Measurements from ENCODE around the gene RTEL1.
"Not testable (repeated sequence)": the region's sequence is repeated elsewhere in the genome, so short reads cannot be mapped to it uniquely, and the experiment has no call there.

RTEL1 gene

GRCh38 chr20:63671695-63672094, 13.6 kb downstream of the RTEL1 start:
- not testable (repeated sequence) for DNase-seq

- no peak for DNase-seq
Measured at GRCh38 chr20:63672666-63673065, 14.6 kb downstream of the RTEL1 start.

- no peak for DNase-seq
Measured at GRCh38 chr20:63673951-63674350, 15.8 kb downstream of the RTEL1 start.

- no peak for DNase-seq
Measured at GRCh38 chr20:63675681-63676368, 17.7 kb downstream of the RTEL1 start.

- no peak for DNase-seq
Measured at GRCh38 chr20:63678071-63678470, 20.0 kb downstream of the RTEL1 start.

- no peak for DNase-seq
Measured at GRCh38 chr20:63678667-63679465, 20.8 kb downstream of the RTEL1 start.

GRCh38 chr20:63679799-63680305, 21.7 kb downstream of the RTEL1 start:
- DNase-seq, result no peak

GRCh38 chr20:63680427-63680826, 22.3 kb downstream of the RTEL1 start:
- DNase-seq, result no peak

- DNase-seq, result no peak
Measured at GRCh38 chr20:63680857-63681608, 22.9 kb downstream of the RTEL1 start.

- no peak for DNase-seq
Measured at GRCh38 chr20:63681609-63682142, 23.6 kb downstream of the RTEL1 start.

- DNase-seq, result no peak
Measured at GRCh38 chr20:63682384-63683139, 24.4 kb downstream of the RTEL1 start.

- DNase-seq, result no peak
Measured at GRCh38 chr20:63685269-63686026, 27.3 kb downstream of the RTEL1 start.

GRCh38 chr20:63686094-63686491, 28.0 kb downstream of the RTEL1 start:
- DNase-seq, result no peak

- DNase-seq, result no peak
Measured at GRCh38 chr20:63686492-63687321, 28.6 kb downstream of the RTEL1 start.

- no peak for DNase-seq
Measured at GRCh38 chr20:63687419-63688178, 29.5 kb downstream of the RTEL1 start.

GRCh38 chr20:63688228-63689045, 30.3 kb downstream of the RTEL1 start:
- DNase-seq, result no peak

- DNase-seq, result no peak
Measured at GRCh38 chr20:63689046-63690002, 31.2 kb downstream of the RTEL1 start.
